Measurements from ENCODE around the gene AHSA1. TPM values are rescaled to one million over a fixed set of nuclear protein-coding genes. Genes with fewer than 3 reads are reported as not detected.

The AHSA1 gene
- polyA plus RNA-seq, 1 donor (not counting 4 experiments of a cell fraction or from before 2014, with no cell fraction given) = 247 TPM

DNA sequence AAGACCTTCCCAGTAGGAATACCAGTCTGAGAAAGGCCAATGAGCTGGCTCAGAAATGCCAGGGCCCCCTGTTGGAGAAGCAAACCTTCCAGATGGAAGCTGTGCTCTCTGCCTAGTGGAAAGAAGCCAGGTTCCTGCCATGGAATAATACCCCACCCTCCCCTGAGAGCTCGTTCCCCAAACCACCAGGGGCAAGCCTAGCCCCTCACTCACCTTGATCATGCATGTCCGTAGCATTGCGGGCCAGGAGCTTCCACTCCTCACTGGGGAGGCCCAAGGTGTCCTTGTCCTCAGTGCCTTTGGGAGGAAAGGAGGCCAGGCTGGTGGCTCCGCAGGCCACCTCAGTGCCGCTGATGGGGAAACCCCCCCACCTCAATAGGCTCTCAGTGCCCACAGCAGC lies 20.1 kb downstream of the AHSA1 start:
- Histone ChIP-seq H3K27me3 (ENCODE audit: control insufficient read depth, extremely low read depth, insufficient read depth, low read length) (peaks cover 7% of the 10 kb centered on the region), H4K20me1 (ENCODE audit: control insufficient read depth, extremely low read depth, insufficient read depth, low read length) (no peaks in the 10 kb centered on the region), H3K9me3 (ENCODE audit: control insufficient read depth, low read depth, low read length) (no peaks in the 10 kb centered on the region), H3K79me2 (ENCODE audit: control insufficient read depth, insufficient read depth, low read length) (no peaks in the 10 kb centered on the region), H3K4me2 (ENCODE audit: control insufficient read depth, extremely low read depth, insufficient read depth, low read depth, low read length) (no peak overlapping the region), H3K4me1 (ENCODE audit: control insufficient read depth, extremely low read depth, insufficient read depth, low read length) (no peaks in the 10 kb centered on the region), H2AFZ (ENCODE audit: control insufficient read depth, low read length) (no peak overlapping the region), H3K27ac (ENCODE audit: control insufficient read depth, insufficient read depth, low read length) (no peak overlapping the region), H3K9ac (ENCODE audit: control insufficient read depth, extremely low read depth, insufficient read depth, low read length) (no peak overlapping the region), H3K9me1 (ENCODE audit: control insufficient read depth, extremely low read depth, insufficient read depth, low read length) (no peaks in the 10 kb centered on the region), H3K4me3 (ENCODE audit: control insufficient read depth in 2 of 3, extremely low read depth in 1 of 3, insufficient read depth in 2 of 3, low read depth in 1 of 3, low read length in 3 of 3) (no peak overlapping the region), H3K36me3 (ENCODE audit: control insufficient read depth in 2 of 2, extremely low read depth in 1 of 2, insufficient read depth in 2 of 2, low read length in 2 of 2) (no peaks in the 10 kb centered on the region)
- no peak for TF ChIP-seq EZH2 (IDR thresholded peaks at IDR 0.05; ENCODE audit: low read length)
- TF ChIP-seq, protein P1, sequence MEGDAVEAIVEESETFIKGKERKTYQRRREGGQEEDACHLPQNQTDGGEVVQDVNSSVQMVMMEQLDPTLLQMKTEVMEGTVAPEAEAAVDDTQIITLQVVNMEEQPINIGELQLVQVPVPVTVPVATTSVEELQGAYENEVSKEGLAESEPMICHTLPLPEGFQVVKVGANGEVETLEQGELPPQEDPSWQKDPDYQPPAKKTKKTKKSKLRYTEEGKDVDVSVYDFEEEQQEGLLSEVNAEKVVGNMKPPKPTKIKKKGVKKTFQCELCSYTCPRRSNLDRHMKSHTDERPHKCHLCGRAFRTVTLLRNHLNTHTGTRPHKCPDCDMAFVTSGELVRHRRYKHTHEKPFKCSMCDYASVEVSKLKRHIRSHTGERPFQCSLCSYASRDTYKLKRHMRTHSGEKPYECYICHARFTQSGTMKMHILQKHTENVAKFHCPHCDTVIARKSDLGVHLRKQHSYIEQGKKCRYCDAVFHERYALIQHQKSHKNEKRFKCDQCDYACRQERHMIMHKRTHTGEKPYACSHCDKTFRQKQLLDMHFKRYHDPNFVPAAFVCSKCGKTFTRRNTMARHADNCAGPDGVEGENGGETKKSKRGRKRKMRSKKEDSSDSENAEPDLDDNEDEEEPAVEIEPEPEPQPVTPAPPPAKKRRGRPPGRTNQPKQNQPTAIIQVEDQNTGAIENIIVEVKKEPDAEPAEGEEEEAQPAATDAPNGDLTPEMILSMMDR (optimal IDR thresholded peaks at IDR 0.05 in 1 of 3, IDR thresholded peaks at IDR 0.05 in 1 of 3, conservative IDR thresholded peaks at IDR 0.05 in 1 of 3; ENCODE audit: extremely low read depth in 1 of 3, insufficient read depth in 2 of 3, low read length in 3 of 3) = no peak
- no peak for FAIRE-seq
- dilution Hi-C loops (cut with MboI; ENCODE audit: extremely low pct_ligation_motif_present, low sequenced_read_pairs) = no loop called here
- DNase-seq (ENCODE audit: low read depth, low spot score) = no peak

DNA sequence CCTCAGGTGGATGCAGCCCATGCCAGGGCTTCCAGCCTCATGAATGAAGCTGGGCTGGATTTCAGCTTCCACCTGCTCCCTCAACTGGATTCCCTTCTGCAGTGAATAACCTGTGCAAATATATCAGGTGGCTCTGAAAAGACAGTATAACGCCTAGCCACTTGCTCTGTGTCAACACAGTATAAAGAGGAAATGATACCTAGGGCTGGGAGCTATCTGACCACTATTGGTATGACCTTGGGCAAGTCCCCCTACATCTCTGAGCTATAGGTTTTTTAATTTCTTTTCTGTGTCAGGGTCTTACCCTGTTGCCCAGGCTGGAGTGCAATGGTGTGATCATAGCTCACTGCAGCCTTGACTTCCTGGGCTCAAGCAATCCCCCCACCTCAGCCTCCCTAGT lies 20.9 kb downstream of the AHSA1 start:
- FAIRE-seq (no peak), DNase-seq (ENCODE audit: low read depth, low spot score) (no peak)
- H3K4me1 ChIP-seq (ENCODE audit: control insufficient read depth, extremely low read depth, insufficient read depth, low read length) = no peaks in the 10 kb centered on the region
- no peak overlapping the region for H2AFZ ChIP-seq (ENCODE audit: control insufficient read depth, low read length)
- no peaks in the 10 kb centered on the region for H3K36me3 ChIP-seq (ENCODE audit: control insufficient read depth in 2 of 2, extremely low read depth in 1 of 2, insufficient read depth in 2 of 2, low read length in 2 of 2)
- H3K27me3 ChIP-seq (ENCODE audit: control insufficient read depth, extremely low read depth, insufficient read depth, low read length) = peaks cover 7% of the 10 kb centered on the region
- no peak overlapping the region for H3K9ac ChIP-seq (ENCODE audit: control insufficient read depth, extremely low read depth, insufficient read depth, low read length)
- dilution Hi-C loops (cut with MboI; ENCODE audit: extremely low pct_ligation_motif_present, low sequenced_read_pairs) = no loop called here
- H3K79me2 ChIP-seq (ENCODE audit: control insufficient read depth, insufficient read depth, low read length) = no peaks in the 10 kb centered on the region
- H3K27ac ChIP-seq (ENCODE audit: control insufficient read depth, insufficient read depth, low read length) = no peak overlapping the region
- H4K20me1 ChIP-seq (ENCODE audit: control insufficient read depth, extremely low read depth, insufficient read depth, low read length) = no peaks in the 10 kb centered on the region
- TF ChIP-seq, protein P1 (optimal IDR thresholded peaks at IDR 0.05 in 1 of 3, IDR thresholded peaks at IDR 0.05 in 1 of 3, conservative IDR thresholded peaks at IDR 0.05 in 1 of 3; ENCODE audit: extremely low read depth in 1 of 3, insufficient read depth in 2 of 3, low read length in 3 of 3) = no peak
- no peak overlapping the region for H3K4me2 ChIP-seq (ENCODE audit: control insufficient read depth, extremely low read depth, insufficient read depth, low read depth, low read length)
- no peaks in the 10 kb centered on the region for H3K9me3 ChIP-seq (ENCODE audit: control insufficient read depth, low read depth, low read length)
- H3K4me3 ChIP-seq (ENCODE audit: control insufficient read depth in 2 of 3, extremely low read depth in 1 of 3, insufficient read depth in 2 of 3, low read depth in 1 of 3, low read length in 3 of 3) = no peak overlapping the region
- H3K9me1 ChIP-seq (ENCODE audit: control insufficient read depth, extremely low read depth, insufficient read depth, low read length) = no peaks in the 10 kb centered on the region

Data from keratinocyte (primary cell).